Right lobe of liver (tissue), 6 donors: ENCODE data around the gene GAB1. TPM values are rescaled to one million over a fixed set of nuclear protein-coding genes. Genes with fewer than 3 reads are reported as not detected.
A peak's percentile ranks its signal among the peaks of the same experiment; 100 is the strongest.

Source experiments
- ATAC-seq, 4 donors: fragments of 200-7000 bp; cut with Tn5 transposase; one replicate each; pipeline ENCODE4 v1.9.1; 2020; ENCODE audit warnings: mild to moderate bottlenecking in 4 of 4, moderate library complexity in 4 of 4
- DNase-seq, 3 donors: peaks; one replicate each; pipeline ENCODE4 v3.0.0-alpha.2; 2020
- H3K27ac ChIP-seq, 3 donors: fragments of 200-600 bp; one replicate each; pipeline ENCODE4 v1.8.0; 2022
- H3K27me3 ChIP-seq, 2 donors: fragments of 200-600 bp; one replicate each; pipeline ENCODE4 v1.8.0; 2022
- H3K36me3 ChIP-seq, 4 donors: fragments of 200-600 bp; sonication (generic) in 1 of 4; one replicate each; pipeline versions ENCODE4 v1.5.1 to v1.8.0; 2017 to 2022; ENCODE audit warnings: control low read depth in 1 of 4
- H3K4me1 ChIP-seq, 4 donors: fragments of 200-600 bp; sonication (generic) in 1 of 4; one replicate each; pipeline versions ENCODE4 v1.5.1 to v1.8.0; 2017 to 2022; ENCODE audit warnings: control low read depth in 1 of 4
- H3K4me3 ChIP-seq, 3 donors: fragments of 200-600 bp; one replicate each; pipeline ENCODE4 v1.8.0; 2022
- H3K9me3 ChIP-seq, 4 donors: fragments of 200-600 bp; sonication (generic) in 1 of 4; one replicate each; pipeline versions ENCODE4 v1.5.1 to v1.8.0; 2017 to 2022; ENCODE audit warnings: control low read depth in 1 of 4
- CTCF ChIP-seq, 4 donors: fragments of 200-600 bp in 3 of 4; fragments of 450-650 bp in 1 of 4; IDR thresholded peaks; one replicate each; pipeline versions ENCODE4 v1.5.1 to v1.8.0; 2016 to 2022; ENCODE audit warnings: antibody characterized with exemption in 4 of 4, mild to moderate bottlenecking in 2 of 4
- POLR2A ChIP-seq: fragments of 450-650 bp; IDR thresholded peaks from one replicate; pipeline ENCODE4 v1.6.1; 2017; ENCODE audit warnings: antibody characterized with exemption, mild to moderate bottlenecking
- WGBS: methylation state at CpG from one replicate; pipeline ENCODE4 v1.1.6; 2018; ENCODE audit warnings: low coverage, low lambda C conversion rate; ENCODE audit not compliant: insufficient coverage; ENCODE audit errors: missing lambda C conversion rate; 5-methylcytosine and 5-hydroxymethylcytosine counted together
- intact Hi-C, 2 donors: fragments of 100-400 bp; cut with DNase I; formaldehyde crosslinking; loops; one replicate each; pipeline versions ENCODE4 v1.11.2 to v1.14.1; 2022
- total RNA-seq, 6 experiments: library from RNA; depleted of rRNA in 2 of 6; stranded (reverse); fragments of >200 nt in 2 of 6; fragmentation: NEBNext Ultra II Directional in 3 of 6; extraction: Animal tissue kit (Norgen Biotek cat#: 25700) in 3 of 6; gene quantifications; one replicate each; pipeline versions ENCODE4 v1.1.0 to v1.2.4, GENCODE V29; 2016 to 2023
- donor health status: DM: no; HTN: yes; CAD: no.
- donor health status: DM: no; HTN: no; CAD: no.
- donor health status: DM: no; HTN: no; CAD: no.
- donor health status: DM: no; HTN: yes; CAD: no.
- donor health status: DM: no; HTN: yes; CAD: no.

The GAB1 gene
- total RNA-seq, 6 experiments from 2014 or later, result 7.0 to 13.0 (median 9.7) TPM

GRCh38 chr4:143329985-143330384 lies 6.7 kb upstream of the GAB1 start:
- WGBS, result 81% methylated on average over 6 of the region's 6 CpGs
- Histone ChIP-seq H3K27ac (no peak overlapping the region), H3K4me3 (no peak overlapping the region), H3K36me3 (no peaks in the 10 kb centered on the region), H3K9me3 (no peaks in the 10 kb centered on the region), H3K27me3 (no peaks in the 10 kb centered on the region), H3K4me1 (no peaks in the 10 kb centered on the region)
- intact Hi-C loops, result no loop called here
- no peak for TF ChIP-seq CTCF (IDR thresholded peaks at IDR 0.05)
- no peak for TF ChIP-seq POLR2A
- ATAC-seq, result no peak
- no peak for DNase-seq

DNA sequence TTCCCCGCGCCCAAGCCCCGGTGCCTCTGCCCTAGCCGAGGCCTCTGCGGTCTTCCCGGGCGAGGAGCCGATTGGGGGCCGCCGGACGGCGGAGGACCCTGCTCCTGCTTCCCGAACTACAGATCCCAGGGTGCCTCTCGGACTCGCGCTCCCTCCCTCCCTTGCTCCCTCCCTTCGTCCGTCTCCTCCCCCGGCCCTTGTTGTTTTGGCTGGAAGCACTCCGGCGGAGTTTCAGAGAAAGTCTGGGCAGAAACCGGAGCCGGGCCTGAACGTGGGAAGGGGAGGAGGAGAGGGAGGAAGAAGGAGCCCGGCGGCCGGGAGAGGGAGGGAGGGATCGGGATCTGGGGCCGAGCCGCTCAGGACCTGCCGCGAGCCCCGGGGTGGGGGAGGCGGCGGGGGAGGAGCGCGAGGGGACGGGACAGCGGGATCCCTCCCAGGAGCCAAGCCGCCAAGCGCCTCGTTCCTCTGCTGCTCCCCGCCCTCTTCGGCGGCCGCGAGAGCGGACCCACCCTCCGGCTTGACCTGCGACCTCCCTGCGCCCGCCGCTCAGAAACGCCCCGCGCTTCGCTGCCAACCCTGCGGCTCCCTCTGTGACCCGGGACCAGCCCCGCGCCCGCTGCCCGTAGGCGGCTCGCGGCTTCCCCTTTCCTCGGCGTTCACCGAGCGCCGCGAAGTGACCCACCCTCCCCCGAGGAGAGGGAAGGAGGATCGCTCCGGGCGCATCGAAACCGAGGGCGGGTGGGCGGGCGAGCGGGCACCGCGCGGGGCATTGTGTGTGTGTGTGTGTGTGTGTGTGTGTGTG lies 496 bp upstream of the GAB1 start:
- Histone ChIP-seq H3K27me3 (no peaks in the 10 kb centered on the region), H3K27ac (peak overlapping the region; percentile 91 to 95 (median 94)), H3K4me3 (peak overlapping the region; percentile 89 to 94 (median 90)), H3K4me1 (peaks cover 0 to 7% (median 3%) of the 10 kb centered on the region in 4 donors), H3K36me3 (no peaks in the 10 kb centered on the region), H3K9me3 (no peaks in the 10 kb centered on the region)
- TF ChIP-seq CTCF (IDR thresholded peaks at IDR 0.05) (no peak), POLR2A (peak; percentile 46)
- intact Hi-C loops, result no loop called here
- peak; percentile 87 to 95 (median 88) for ATAC-seq
- peak; percentile 96 to 98 (median 97) for DNase-seq
- under 1% methylated on average over 26 of the region's 85 CpGs for WGBS

- no peak for TF ChIP-seq POLR2A
- TF ChIP-seq CTCF (IDR thresholded peaks at IDR 0.05), result peak in 2 of 4 donors; percentile 10 to 15
- ATAC-seq (peak; percentile 17 to 63 (median 29)), DNase-seq (peak; percentile 65 to 86 (median 84))
- Histone ChIP-seq H3K27ac (peak overlapping the region; percentile 91 to 95 (median 94)), H3K4me3 (peak overlapping the region; percentile 89 to 94 (median 90)), H3K4me1 (peaks cover 0 to 7% (median 3%) of the 10 kb centered on the region in 4 donors), H3K27me3 (no peaks in the 10 kb centered on the region), H3K9me3 (no peaks in the 10 kb centered on the region), H3K36me3 (no peaks in the 10 kb centered on the region)
- WGBS, result 2% methylated on average over 21 of the region's 25 CpGs
- intact Hi-C loops, result no loop called here
Observed at GRCh38 chr4:143337600-143338287, 1.1 kb downstream of the GAB1 start.

- ATAC-seq, result no peak
- no peaks in the 10 kb centered on the region for H3K9me3 ChIP-seq
- H3K4me3 ChIP-seq, result peak overlapping the region; percentile 89 to 94 (median 90)
- H3K4me1 ChIP-seq, result peaks cover 0 to 7% (median 3%) of the 10 kb centered on the region in 4 donors
- TF ChIP-seq CTCF (IDR thresholded peaks at IDR 0.05) (no peak), POLR2A (no peak)
- 21% methylated on average over 5 of the region's 5 CpGs for WGBS
- intact Hi-C loops, result no loop called here
- H3K27ac ChIP-seq, result peak overlapping the region in 2 of 3 donors; percentile 91 to 94
- no peak for DNase-seq
- no peaks in the 10 kb centered on the region for H3K27me3 ChIP-seq
- no peaks in the 10 kb centered on the region for H3K36me3 ChIP-seq
Observed at GRCh38 chr4:143338313-143338712, 1.6 kb downstream of the GAB1 start.
